Body of pancreas (tissue), 4 donors: Measurements from ENCODE around the gene TJP3.
A peak's percentile ranks its signal among the peaks of the same experiment; 100 is the strongest.

Experiments used
- CTCF ChIP-seq, 7 experiments: fragments of 450-650 bp in 4 of 7; fragments of 200-600 bp in 3 of 7; sonication (generic) in 3 of 7; IDR thresholded peaks; one replicate each; pipeline ENCODE4 v1.5.1; 2016 to 2019; ENCODE audit warnings: antibody characterized with exemption in 7 of 7
- POLR2A ChIP-seq, 3 donors: fragments of 450-650 bp; IDR thresholded peaks; one replicate each; pipeline ENCODE4 v1.6.1; 2016; ENCODE audit warnings: antibody characterized with exemption in 3 of 3, mild to moderate bottlenecking in 2 of 3

GRCh38 chr19:3725640-3726310 is 17.6 kb downstream of the TJP3 start:
- TF ChIP-seq CTCF (IDR thresholded peaks at IDR 0.05) = peak in 1 of 7 experiments; percentile 4
- peak in 2 of 3 donors; percentile 42 to 50 for TF ChIP-seq POLR2A (IDR thresholded peaks at IDR 0.05)
